ENCODE data around the gene PRKCH. TPM values are rescaled to one million over a fixed set of nuclear protein-coding genes. Genes with fewer than 3 reads are reported as not detected.
A peak's percentile ranks its signal among the peaks of the same experiment; 100 is the strongest.

Gene PRKCH
- total RNA-seq, 5 donors from 2014 or later (not counting 1 experiment from before 2014, with no cell fraction given): 267 to 436 (median 326) TPM

GRCh38 chr14:61569812-61570548 lies 248.6 kb downstream of the PRKCH start:
- 60% methylated on average over 9 of the region's 9 CpGs for WGBS (ENCODE audit: insufficient coverage)
- Mint-ChIP-seq H3K27ac (peak overlapping the region; percentile 80 to 84), H3K9me3 (no peaks in the 10 kb centered on the region), H3K4me3 (peak overlapping the region; percentile 37 to 79 (median 60)), H3K36me3 (no peaks in the 10 kb centered on the region), H3K4me1 (peaks cover 55 to 68% (median 65%) of the 10 kb centered on the region in 3 donors), H3K27me3 (peaks cover 0 to 3% of the 10 kb centered on the region in 2 donors)
- no peaks in the 10 kb centered on the region for H3K9me3 ChIP-seq
- H3K4me3 ChIP-seq (ENCODE audit: control insufficient read depth in 1 of 2, extremely low read depth in 1 of 2, low read length in 1 of 2): no peak overlapping the region
- POLR2A ChIA-PET: interaction anchor here in 1 of 2 donors (0.5 to 0.7 kb wide), 6 partner anchors 18 to 279 kb away, joined by 3 to 13 read pairs (median 3); no protein-coding TSS in a partner anchor
- no peaks in the 10 kb centered on the region for H3K36me3 ChIP-seq (ENCODE audit: control insufficient read depth in 2 of 2, extremely low read depth in 1 of 2, insufficient read depth in 1 of 2, low read length in 1 of 2)
- no peaks in the 10 kb centered on the region for H3K27me3 ChIP-seq (replicated peaks in 1 of 2; ENCODE audit: control insufficient read depth in 2 of 2, extremely low read depth in 1 of 2, insufficient read depth in 2 of 2, low read length in 1 of 2)
- H3K4me1 ChIP-seq (ENCODE audit: control insufficient read depth in 1 of 2, extremely low read depth in 1 of 2, insufficient read depth in 2 of 2, low read length in 2 of 2): peaks cover 43 to 47% of the 10 kb centered on the region in 2 experiments
- ATAC-seq (replicated peaks in 1 of 4) (peak; percentile 68 to 78 (median 75)), DNase-seq (peak in 34 of 35 experiments; percentile 10 to 80 (median 41))
- no peak overlapping the region for H3K27ac ChIP-seq (ENCODE audit: low read length)
- CTCF ChIA-PET: interaction anchor here in 1 of 2 donors (0.6 kb wide), 2 partner anchors 116 to 172 kb away, joined by 3 to 7 read pairs; no protein-coding TSS in a partner anchor

- Mint-ChIP-seq H3K4me1 (peaks cover 55 to 73% (median 65%) of the 10 kb centered on the region in 3 donors), H3K4me3 (peak overlapping the region in 1 of 3 donors; percentile 79), H3K9me3 (no peaks in the 10 kb centered on the region), H3K36me3 (no peaks in the 10 kb centered on the region), H3K27me3 (peaks cover 0 to 3% of the 10 kb centered on the region in 2 donors), H3K27ac (peak overlapping the region; percentile 80 to 84)
- Histone ChIP-seq H3K9me3 (no peaks in the 10 kb centered on the region), H3K4me1 (ENCODE audit: control insufficient read depth in 1 of 2, extremely low read depth in 1 of 2, insufficient read depth in 2 of 2, low read length in 2 of 2) (peaks cover 43 to 47% of the 10 kb centered on the region in 2 experiments), H3K36me3 (ENCODE audit: control insufficient read depth in 2 of 2, extremely low read depth in 1 of 2, insufficient read depth in 1 of 2, low read length in 1 of 2) (no peaks in the 10 kb centered on the region), H3K27me3 (replicated peaks in 1 of 2; ENCODE audit: control insufficient read depth in 2 of 2, extremely low read depth in 1 of 2, insufficient read depth in 2 of 2, low read length in 1 of 2) (no peaks in the 10 kb centered on the region), H3K4me3 (ENCODE audit: control insufficient read depth in 1 of 2, extremely low read depth in 1 of 2, low read length in 1 of 2) (no peak overlapping the region), H3K27ac (ENCODE audit: low read length) (no peak overlapping the region)
- WGBS (ENCODE audit: insufficient coverage): 95% methylated on average over 5 of the region's 6 CpGs
- POLR2A ChIA-PET: interaction anchor here (0.5 to 1.0 kb wide), 6 partner anchors 18 to 280 kb away, joined by 3 to 5 read pairs (median 4); no protein-coding TSS in a partner anchor
- no peak for ATAC-seq (replicated peaks in 1 of 4)
- no peak for DNase-seq
- CTCF ChIA-PET: no interaction called here
These were observed 249.3 kb downstream of the PRKCH start for GRCh38 chr14:61570549-61571290.

- no peaks in the 10 kb centered on the region for H3K9me3 ChIP-seq
- peaks cover 53 to 69% (median 65%) of the 10 kb centered on the region in 3 donors for H3K4me1 Mint-ChIP-seq
- no peaks in the 10 kb centered on the region for H3K36me3 ChIP-seq (ENCODE audit: control insufficient read depth in 2 of 2, extremely low read depth in 1 of 2, insufficient read depth in 1 of 2, low read length in 1 of 2)
- H3K27ac ChIP-seq (ENCODE audit: low read length): no peak overlapping the region
- no peak overlapping the region for H3K27ac Mint-ChIP-seq
- ChIA-PET CTCF (no interaction called here), POLR2A (interaction anchor here in 1 of 2 donors (1.0 kb wide), 1 partner anchor 120 kb away, joined by 4 read pairs; no protein-coding TSS in a partner anchor)
- ATAC-seq (replicated peaks in 1 of 4) (no peak), DNase-seq (no peak)
- H3K9me3 Mint-ChIP-seq: no peaks in the 10 kb centered on the region
- H3K36me3 Mint-ChIP-seq: no peaks in the 10 kb centered on the region
- H3K4me3 ChIP-seq (ENCODE audit: control insufficient read depth in 1 of 2, extremely low read depth in 1 of 2, low read length in 1 of 2): no peak overlapping the region
- no peaks in the 10 kb centered on the region for H3K27me3 ChIP-seq (replicated peaks in 1 of 2; ENCODE audit: control insufficient read depth in 2 of 2, extremely low read depth in 1 of 2, insufficient read depth in 2 of 2, low read length in 1 of 2)
- peaks cover 43 to 47% of the 10 kb centered on the region in 2 experiments for H3K4me1 ChIP-seq (ENCODE audit: control insufficient read depth in 1 of 2, extremely low read depth in 1 of 2, insufficient read depth in 2 of 2, low read length in 2 of 2)
- H3K27me3 Mint-ChIP-seq: peaks cover 0 to 3% of the 10 kb centered on the region in 2 donors
- 100% methylated on average over 1 of the region's 2 CpGs for WGBS (ENCODE audit: insufficient coverage)
- no peak overlapping the region for H3K4me3 Mint-ChIP-seq
These were observed 250.5 kb downstream of the PRKCH start for GRCh38 chr14:61571917-61572316.

- Histone ChIP-seq H3K4me1 (ENCODE audit: control insufficient read depth in 1 of 2, extremely low read depth in 1 of 2, insufficient read depth in 2 of 2, low read length in 2 of 2) (peaks cover 37 to 55% of the 10 kb centered on the region in 2 experiments), H3K27me3 (replicated peaks in 1 of 2; ENCODE audit: control insufficient read depth in 2 of 2, extremely low read depth in 1 of 2, insufficient read depth in 2 of 2, low read length in 1 of 2) (no peaks in the 10 kb centered on the region), H3K36me3 (ENCODE audit: control insufficient read depth in 2 of 2, extremely low read depth in 1 of 2, insufficient read depth in 1 of 2, low read length in 1 of 2) (no peaks in the 10 kb centered on the region), H3K4me3 (ENCODE audit: control insufficient read depth in 1 of 2, extremely low read depth in 1 of 2, low read length in 1 of 2) (no peak overlapping the region), H3K9me3 (no peaks in the 10 kb centered on the region), H3K27ac (ENCODE audit: low read length) (no peak overlapping the region)
- Mint-ChIP-seq H3K27ac (no peak overlapping the region), H3K4me1 (peaks cover 49 to 70% (median 69%) of the 10 kb centered on the region in 3 donors), H3K27me3 (peaks cover 0 to 3% of the 10 kb centered on the region in 2 donors), H3K4me3 (no peak overlapping the region), H3K9me3 (no peaks in the 10 kb centered on the region), H3K36me3 (no peaks in the 10 kb centered on the region)
- ATAC-seq (replicated peaks in 1 of 4): no peak
- WGBS (ENCODE audit: insufficient coverage): 100% methylated on average over 2 of the region's 3 CpGs
- ChIA-PET CTCF (no interaction called here), POLR2A (no interaction called here)
- no peak for DNase-seq
These were observed 251.9 kb downstream of the PRKCH start for GRCh38 chr14:61573321-61573720.

- H3K27ac ChIP-seq (ENCODE audit: low read length): no peak overlapping the region
- DNase-seq: peak in 4 of 35 experiments; percentile 13 to 25 (median 17)
- H3K4me1 ChIP-seq (ENCODE audit: control insufficient read depth in 1 of 2, extremely low read depth in 1 of 2, insufficient read depth in 2 of 2, low read length in 2 of 2): peaks cover 31 to 59% of the 10 kb centered on the region in 2 experiments
These were observed 252.6 kb downstream of the PRKCH start for GRCh38 chr14:61573748-61574513.

More at GRCh38 chr14:61573748-61574513, 252.6 kb downstream of the PRKCH start:
- CTCF ChIA-PET: interaction anchor here in 1 of 2 donors (0.5 kb wide), 1 partner anchor 49 kb away, joined by 6 read pairs; no protein-coding TSS in a partner anchor
- Histone ChIP-seq H3K36me3 (ENCODE audit: control insufficient read depth in 2 of 2, extremely low read depth in 1 of 2, insufficient read depth in 1 of 2, low read length in 1 of 2) (no peaks in the 10 kb centered on the region), H3K27me3 (replicated peaks in 1 of 2; ENCODE audit: control insufficient read depth in 2 of 2, extremely low read depth in 1 of 2, insufficient read depth in 2 of 2, low read length in 1 of 2) (no peaks in the 10 kb centered on the region), H3K9me3 (no peaks in the 10 kb centered on the region), H3K4me3 (ENCODE audit: control insufficient read depth in 1 of 2, extremely low read depth in 1 of 2, low read length in 1 of 2) (no peak overlapping the region)
- Mint-ChIP-seq H3K9me3 (no peaks in the 10 kb centered on the region), H3K4me1 (peaks cover 51 to 72% (median 71%) of the 10 kb centered on the region in 3 donors), H3K36me3 (no peaks in the 10 kb centered on the region), H3K27me3 (peaks cover 0 to 3% of the 10 kb centered on the region in 2 donors), H3K27ac (no peak overlapping the region), H3K4me3 (peak overlapping the region in 1 of 3 donors; percentile 25)
- ATAC-seq (replicated peaks in 1 of 4): peak in 3 of 4 experiments; percentile 21 to 61 (median 21)
- WGBS (ENCODE audit: insufficient coverage): 57% methylated on average over 6 of the region's 7 CpGs
- POLR2A ChIA-PET: no interaction called here

All from T-cell (primary cell).